Stimulated activated CD8-positive, alpha-beta memory T cell treated with anti-CD3 and anti-CD28 coated beads, Interleukin-15, amount 100 ng/mL, for 24 hours (primary cell): ENCODE measurements around the gene WDR45.
A peak's percentile ranks its signal among the peaks of the same experiment; 100 is the strongest.

ENCODE experiments used
- DNase-seq: peaks from one replicate; pipeline ENCODE4 v3.0.0-alpha.2; 2020; ENCODE audit warnings: low read depth

Gene WDR45

GRCh38 chrX:49073601-49074575 lies 5.8 kb downstream of the WDR45 start, which contains the start of gene PRAF2:
PRAF2 (minus strand) TSS chrX:49074002; CDS start chrX:49073987, 15 bp downstream.
- peak; percentile 60 for DNase-seq

- no peak for DNase-seq
Measured at GRCh38 chrX:49072712-49073095, 7.0 kb downstream of the WDR45 start.

GRCh38 chrX:49071877-49072711 lies 7.6 kb downstream of the WDR45 start:
- no peak for DNase-seq

- no peak for DNase-seq
Measured at GRCh38 chrX:49070988-49071387, 8.7 kb downstream of the WDR45 start.

GRCh38 chrX:49069038-49069437 lies 10.6 kb downstream of the WDR45 start:
- DNase-seq: no peak

- no peak for DNase-seq
Measured at GRCh38 chrX:49067285-49068120, 12.2 kb downstream of the WDR45 start.

GRCh38 chrX:49066690-49067089 lies 13.0 kb downstream of the WDR45 start:
- DNase-seq: no peak

GRCh38 chrX:49066278-49066677 lies 13.4 kb downstream of the WDR45 start:
- no peak for DNase-seq

- no peak for DNase-seq
Measured at GRCh38 chrX:49064735-49065134, 15.0 kb downstream of the WDR45 start.

GRCh38 chrX:49064303-49064702 lies 15.4 kb downstream of the WDR45 start:
- DNase-seq: no peak

- DNase-seq: no peak
Measured at GRCh38 chrX:49063715-49064114, 16.0 kb downstream of the WDR45 start.

- no peak for DNase-seq
Measured at GRCh38 chrX:49061916-49062315, 17.8 kb downstream of the WDR45 start.

GRCh38 chrX:49061490-49061889 lies 18.2 kb downstream of the WDR45 start:
- DNase-seq: no peak

GRCh38 chrX:49060914-49061313 lies 18.8 kb downstream of the WDR45 start:
- DNase-seq: no peak

GRCh38 chrX:49059681-49060085 lies 20.0 kb downstream of the WDR45 start:
- DNase-seq: no peak

- DNase-seq: no peak
Measured at GRCh38 chrX:49059201-49059600, 20.5 kb downstream of the WDR45 start.

- no peak for DNase-seq
Measured at GRCh38 chrX:49058794-49059193, 20.9 kb downstream of the WDR45 start, which contains the start of gene CCDC120. CCDC120 (plus strand) TSS chrX:49058999; CDS start chrX:49062042, 3,043 bp downstream.

- DNase-seq: no peak
Measured at GRCh38 chrX:49054073-49054762, 25.5 kb downstream of the WDR45 start.

GRCh38 chrX:49053223-49054072 lies 26.2 kb downstream of the WDR45 start:
- peak; percentile 23 for DNase-seq

GRCh38 chrX:49043987-49044281 lies 35.8 kb downstream of the WDR45 start:
- no peak for DNase-seq
